Esophagus mucosa (tissue), 1 donor: ENCODE results near the gene HTR7. TPM values are rescaled to one million over a fixed set of nuclear protein-coding genes. Genes with fewer than 3 reads are reported as not detected.
A peak's percentile ranks its signal among the peaks of the same experiment; 100 is the strongest.
"Not testable (repeated sequence)": the region's sequence is repeated elsewhere in the genome, so short reads cannot be mapped to it uniquely, and the experiment has no call there.

ENCODE experiments used
- ATAC-seq: fragments of 200-7000 bp; cut with Tn5 transposase; one replicate; pipeline ENCODE4 v1.9.1; 2020
- total RNA-seq: library from RNA; stranded (reverse); gene quantifications from one replicate; pipeline ENCODE4 v1.2.4, GENCODE V29; 2023
- donor health status: DM: yes; HTN: yes; CAD: no.

HTR7 gene
- total RNA-seq, 1 donor from 2014 or later: 0.92 TPM

- peak; percentile 27 for ATAC-seq
Measured at GRCh38 chr10:90856964-90857634, 740 bp downstream of the HTR7 start.

GRCh38 chr10:90856261-90856660 lies 1.6 kb downstream of the HTR7 start:
- ATAC-seq: no peak

GRCh38 chr10:90855126-90855525 lies 2.7 kb downstream of the HTR7 start:
- ATAC-seq: no peak

- peak; percentile 25 for ATAC-seq
Measured at GRCh38 chr10:90849956-90850749, 7.7 kb downstream of the HTR7 start.

GRCh38 chr10:90847436-90847835 lies 10.4 kb downstream of the HTR7 start:
- ATAC-seq: peak; percentile 90

GRCh38 chr10:90846746-90847145 lies 11.1 kb downstream of the HTR7 start:
- peak; percentile 27 for ATAC-seq

GRCh38 chr10:90845726-90846125 lies 12.1 kb downstream of the HTR7 start:
- no peak for ATAC-seq

- ATAC-seq: no peak
Measured at GRCh38 chr10:90842725-90843124, 15.1 kb downstream of the HTR7 start.

- no peak for ATAC-seq
Measured at GRCh38 chr10:90837486-90837885, 20.4 kb downstream of the HTR7 start.

GRCh38 chr10:90834326-90834725 lies 23.5 kb downstream of the HTR7 start:
- peak; percentile 92 for ATAC-seq

GRCh38 chr10:90832111-90832510 lies 25.7 kb downstream of the HTR7 start:
- ATAC-seq: no peak

- no peak for ATAC-seq
Measured at GRCh38 chr10:90822508-90822907, 35.3 kb downstream of the HTR7 start.

- not testable (repeated sequence) for ATAC-seq
Measured at GRCh38 chr10:90821864-90822263, 36.0 kb downstream of the HTR7 start.

GRCh38 chr10:90819911-90820310 lies 37.9 kb downstream of the HTR7 start:
- ATAC-seq: no peak

GRCh38 chr10:90818736-90819135 lies 39.1 kb downstream of the HTR7 start:
- no peak for ATAC-seq

GRCh38 chr10:90817128-90817889 lies 40.5 kb downstream of the HTR7 start:
- peak; percentile 86 for ATAC-seq

- no peak for ATAC-seq
Measured at GRCh38 chr10:90816466-90816865, 41.4 kb downstream of the HTR7 start.

GRCh38 chr10:90813594-90814365 lies 44.1 kb downstream of the HTR7 start:
- ATAC-seq: peak; percentile 15

- not testable (repeated sequence) for ATAC-seq
Measured at GRCh38 chr10:90807106-90807505, 50.7 kb downstream of the HTR7 start.

GRCh38 chr10:90806677-90807076 lies 51.2 kb downstream of the HTR7 start:
- no peak for ATAC-seq

- ATAC-seq: no peak
Measured at GRCh38 chr10:90805206-90805605, 52.6 kb downstream of the HTR7 start.

GRCh38 chr10:90804354-90804753 lies 53.5 kb downstream of the HTR7 start:
- no peak for ATAC-seq

- ATAC-seq: no peak
Measured at GRCh38 chr10:90801608-90802007, 56.2 kb downstream of the HTR7 start.
